Astrocyte of the spinal cord (primary cell): ENCODE results near the gene RIOK2.

Experiments
- DNase-seq: peaks from one replicate; pipeline ENCODE4 v3.0.0; 2011; ENCODE audit warnings: low read depth, low spot score
- H3K4me3 ChIP-seq: 2 replicates; pipeline ENCODE4 v1.5.1; 2011; ENCODE audit warnings: low read depth, mild to moderate bottlenecking, low read length, moderate library complexity
- in situ Hi-C: cut with HindIII; loops from 2 replicates; pipeline ENCODE4 v1.10.0; 2017; ENCODE audit warnings: low sequenced_read_pairs
- TF ChIP-seq, protein P1 (sequence below): IDR thresholded peaks from 2 replicates; pipeline ENCODE4 v1.5.1; 2012; ENCODE audit warnings: low read depth, mild to moderate bottlenecking, low read length, inconsistent platforms

RIOK2 gene

GRCh38 chr5:97183100-97183929 lies at the start of gene RIOK2:
TSS of gene RIOK2 (minus strand) at chr5:97183247. CDS start at chr5:97183191, 56 bp downstream.
- in situ Hi-C loops = no loop called here
- DNase-seq = peak; percentile 98
- peak within 1 kb of the TSS; percentile 70 for H3K4me3 ChIP-seq
- TF ChIP-seq, protein P1, sequence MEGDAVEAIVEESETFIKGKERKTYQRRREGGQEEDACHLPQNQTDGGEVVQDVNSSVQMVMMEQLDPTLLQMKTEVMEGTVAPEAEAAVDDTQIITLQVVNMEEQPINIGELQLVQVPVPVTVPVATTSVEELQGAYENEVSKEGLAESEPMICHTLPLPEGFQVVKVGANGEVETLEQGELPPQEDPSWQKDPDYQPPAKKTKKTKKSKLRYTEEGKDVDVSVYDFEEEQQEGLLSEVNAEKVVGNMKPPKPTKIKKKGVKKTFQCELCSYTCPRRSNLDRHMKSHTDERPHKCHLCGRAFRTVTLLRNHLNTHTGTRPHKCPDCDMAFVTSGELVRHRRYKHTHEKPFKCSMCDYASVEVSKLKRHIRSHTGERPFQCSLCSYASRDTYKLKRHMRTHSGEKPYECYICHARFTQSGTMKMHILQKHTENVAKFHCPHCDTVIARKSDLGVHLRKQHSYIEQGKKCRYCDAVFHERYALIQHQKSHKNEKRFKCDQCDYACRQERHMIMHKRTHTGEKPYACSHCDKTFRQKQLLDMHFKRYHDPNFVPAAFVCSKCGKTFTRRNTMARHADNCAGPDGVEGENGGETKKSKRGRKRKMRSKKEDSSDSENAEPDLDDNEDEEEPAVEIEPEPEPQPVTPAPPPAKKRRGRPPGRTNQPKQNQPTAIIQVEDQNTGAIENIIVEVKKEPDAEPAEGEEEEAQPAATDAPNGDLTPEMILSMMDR = no peak

GRCh38 chr5:97231025-97231636 lies 48.1 kb upstream of the RIOK2 start:
- peak; percentile 86 for DNase-seq
- no peak overlapping the region for H3K4me3 ChIP-seq
- TF ChIP-seq, protein P1 = peak; percentile 82
- in situ Hi-C loops = no loop called here

DNA sequence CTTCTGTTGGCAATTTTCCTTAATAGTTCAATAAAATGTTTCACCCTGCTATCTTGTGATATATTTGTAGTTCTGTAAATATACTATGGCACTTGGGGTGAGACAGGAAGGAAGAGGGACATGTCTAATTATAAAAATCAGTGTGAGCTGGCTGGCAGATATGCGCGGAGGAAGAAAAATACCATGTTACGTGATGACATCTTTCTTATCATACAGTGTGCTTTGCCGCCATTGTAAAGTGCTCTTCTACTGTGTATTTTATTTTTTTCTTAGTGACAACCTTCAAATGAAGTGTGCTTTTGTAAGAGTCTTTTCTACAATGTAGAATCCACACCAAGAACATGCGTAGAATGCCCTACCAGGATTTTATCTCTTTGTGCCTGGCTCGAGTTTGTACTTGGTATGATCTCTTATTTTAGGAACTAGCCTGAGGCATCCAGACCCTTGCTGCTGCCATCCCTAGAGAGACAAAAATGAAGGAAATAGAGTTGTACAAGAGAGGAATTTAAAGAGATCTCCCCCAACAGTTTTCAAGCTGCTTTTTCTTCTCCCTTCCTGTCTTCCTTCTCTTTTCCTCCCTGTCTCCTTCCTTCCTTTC lies 46.7 kb upstream of the RIOK2 start:
- TF ChIP-seq, protein P1 = no peak
- DNase-seq = no peak
- in situ Hi-C loops = no loop called here
- H3K4me3 ChIP-seq = no peak overlapping the region

DNA sequence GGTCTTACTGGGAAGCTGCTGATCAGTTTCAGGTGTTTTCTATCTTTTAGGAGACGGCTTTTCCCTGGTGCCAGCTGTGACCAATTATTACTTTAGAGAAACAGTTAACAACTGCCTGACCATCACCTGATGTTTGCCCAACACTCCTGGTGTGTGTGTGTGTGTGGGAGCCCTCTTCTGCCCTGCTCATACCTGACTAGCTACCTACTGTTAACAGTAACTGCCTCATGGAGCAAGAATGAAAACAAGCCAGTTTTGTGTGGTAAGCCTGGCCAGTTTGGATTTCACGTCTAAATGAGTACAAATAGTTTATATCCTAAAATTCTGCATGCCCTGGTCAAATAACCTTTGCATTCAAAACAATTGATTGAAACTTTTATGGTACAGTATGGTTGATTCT lies 46.1 kb upstream of the RIOK2 start:
- no peak for DNase-seq
- in situ Hi-C loops = no loop called here
- H3K4me3 ChIP-seq = no peak overlapping the region
- TF ChIP-seq, protein P1 = no peak

- in situ Hi-C loops = no loop called here
- TF ChIP-seq, protein P1 = no peak
Measured at GRCh38 chr5:97225222-97225621, 42.2 kb upstream of the RIOK2 start.

DNA sequence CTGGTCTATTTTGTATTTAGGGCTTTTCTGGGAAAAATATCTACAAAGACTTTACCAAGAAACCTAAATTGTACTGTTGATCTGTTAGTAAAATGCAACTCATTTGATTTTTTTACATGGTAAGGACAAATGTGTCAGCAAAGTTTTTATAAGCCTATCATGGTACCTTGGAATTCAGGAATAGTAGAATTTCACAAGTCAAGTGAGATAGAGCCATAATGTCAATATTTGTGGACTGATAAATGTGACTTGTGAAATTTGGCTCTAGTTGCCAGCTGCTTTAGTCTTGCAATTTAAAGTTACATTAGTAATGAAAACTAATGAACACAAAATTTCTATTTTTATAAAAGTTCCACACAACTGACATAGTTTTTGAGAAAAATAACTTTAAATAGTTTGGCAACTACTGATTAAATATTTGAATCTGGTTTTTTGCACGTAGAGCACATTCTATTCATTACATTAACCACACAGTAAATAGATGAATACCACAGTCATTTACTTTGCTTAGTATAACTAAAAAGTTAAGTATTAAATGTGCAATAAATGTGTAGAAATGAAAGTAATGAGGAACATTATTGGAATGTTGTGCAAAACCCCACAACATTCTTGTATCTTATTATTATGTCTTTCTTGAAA lies 41.2 kb upstream of the RIOK2 start:
- TF ChIP-seq, protein P1 = no peak
- DNase-seq = peak; percentile 32

More at GRCh38 chr5:97225222-97225621, 42.2 kb upstream of the RIOK2 start:
- DNase-seq = no peak
- H3K4me3 ChIP-seq = no peak overlapping the region

More for the DNA sequence above, 41.2 kb upstream of the RIOK2 start:
- no peak overlapping the region for H3K4me3 ChIP-seq
- in situ Hi-C loops = no loop called here
